GM18505 (cell line): ENCODE results near the gene DENND1A.
"Not testable (repeated sequence)": the region's sequence is repeated elsewhere in the genome, so short reads cannot be mapped to it uniquely, and the experiment has no call there.

ENCODE experiments used
- ATAC-seq: cut with Tn5 transposase; IDR thresholded peaks from one replicate; pipeline ENCODE4 v1.9.1; 2021; ENCODE audit not compliant: unreplicated experiment
- POLR2A ChIP-seq: IDR thresholded peaks from 4 replicates; pipeline ENCODE4 v1.6.1; 2011; ENCODE audit warnings: borderline replicate concordance; ENCODE audit not compliant: insufficient read depth, insufficient read length; ENCODE audit errors: extremely low read depth

The DENND1A gene

DNA sequence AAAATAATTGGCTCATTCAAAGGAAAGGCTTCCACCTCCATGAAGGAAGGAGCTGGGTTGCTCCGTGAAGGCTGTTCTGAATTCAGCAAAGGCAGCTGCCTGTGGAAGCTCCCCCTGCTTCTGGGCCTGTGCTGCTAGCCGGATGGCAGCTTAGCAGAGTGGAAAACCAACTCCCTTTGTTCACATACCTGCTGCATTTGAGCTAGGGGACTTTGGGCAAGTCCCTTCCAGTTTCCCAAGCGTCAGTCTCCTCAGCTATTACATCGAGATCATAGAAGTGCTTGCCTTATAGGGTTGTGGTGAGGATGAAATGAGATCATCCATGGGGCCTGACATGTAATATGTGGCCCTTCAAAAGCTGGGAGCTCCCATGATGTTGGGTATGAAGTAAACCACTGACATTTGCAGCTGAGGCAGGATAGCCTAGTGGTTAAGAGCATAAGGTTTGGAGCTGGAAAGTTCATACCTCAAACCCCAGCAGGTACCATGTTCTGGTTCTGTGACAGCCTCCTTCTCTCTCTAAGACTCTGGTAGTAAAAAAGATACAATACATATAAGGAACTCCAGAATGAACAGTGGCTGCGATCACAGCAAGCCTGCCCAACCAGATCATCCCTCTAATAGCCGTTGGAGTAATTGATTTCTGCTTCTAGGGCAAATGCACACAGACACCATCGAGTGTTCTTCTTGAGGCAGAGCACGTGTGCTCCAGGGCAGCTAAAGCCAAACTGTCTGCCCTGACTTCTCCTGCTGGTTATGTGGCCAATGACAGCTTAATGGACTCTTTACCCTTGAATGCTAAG lies 11.0 kb upstream of the DENND1A start:
- no peak for TF ChIP-seq POLR2A

DNA sequence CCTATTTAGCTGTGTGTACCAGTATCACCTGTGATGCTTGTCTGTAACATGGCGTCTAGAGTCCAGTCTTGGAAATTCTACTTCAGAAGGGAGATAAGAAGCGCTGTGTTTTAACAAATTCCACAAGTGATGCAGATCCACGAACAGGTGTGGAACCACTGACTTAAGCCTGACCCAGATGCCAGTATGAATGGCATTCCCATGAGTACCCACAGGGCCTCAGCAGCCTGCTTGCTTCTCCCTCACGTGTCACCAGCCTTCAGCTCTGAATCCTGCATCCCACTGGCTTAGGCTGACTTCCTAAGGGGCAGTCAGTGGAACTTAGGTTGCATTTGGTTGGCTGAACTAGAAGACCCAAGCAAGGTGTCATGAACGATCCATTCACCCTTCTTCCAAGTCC lies 8.5 kb upstream of the DENND1A start:
- TF ChIP-seq POLR2A, result no peak
- no peak for ATAC-seq

More for the DNA sequence above, 11.0 kb upstream of the DENND1A start:
- no peak for ATAC-seq

DNA sequence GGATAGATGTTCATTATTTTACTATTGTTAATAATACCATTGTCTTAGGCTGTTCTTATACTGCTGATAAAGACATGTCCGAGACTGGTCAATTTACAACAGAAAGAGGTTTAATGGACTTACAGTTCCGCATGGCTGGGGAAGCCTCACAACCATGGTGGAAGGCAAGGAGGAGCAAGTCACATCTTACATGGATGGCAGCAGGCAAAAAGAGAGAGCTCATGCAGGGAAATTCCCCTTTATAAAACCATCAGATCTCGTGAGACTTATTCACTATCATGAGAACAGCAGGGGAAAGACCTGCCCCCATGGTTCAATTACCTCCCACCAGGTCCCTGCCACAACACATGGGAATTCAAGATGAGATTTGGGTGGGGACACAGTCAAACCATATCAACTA lies 6.6 kb upstream of the DENND1A start:
- not testable (repeated sequence) for ATAC-seq

DNA sequence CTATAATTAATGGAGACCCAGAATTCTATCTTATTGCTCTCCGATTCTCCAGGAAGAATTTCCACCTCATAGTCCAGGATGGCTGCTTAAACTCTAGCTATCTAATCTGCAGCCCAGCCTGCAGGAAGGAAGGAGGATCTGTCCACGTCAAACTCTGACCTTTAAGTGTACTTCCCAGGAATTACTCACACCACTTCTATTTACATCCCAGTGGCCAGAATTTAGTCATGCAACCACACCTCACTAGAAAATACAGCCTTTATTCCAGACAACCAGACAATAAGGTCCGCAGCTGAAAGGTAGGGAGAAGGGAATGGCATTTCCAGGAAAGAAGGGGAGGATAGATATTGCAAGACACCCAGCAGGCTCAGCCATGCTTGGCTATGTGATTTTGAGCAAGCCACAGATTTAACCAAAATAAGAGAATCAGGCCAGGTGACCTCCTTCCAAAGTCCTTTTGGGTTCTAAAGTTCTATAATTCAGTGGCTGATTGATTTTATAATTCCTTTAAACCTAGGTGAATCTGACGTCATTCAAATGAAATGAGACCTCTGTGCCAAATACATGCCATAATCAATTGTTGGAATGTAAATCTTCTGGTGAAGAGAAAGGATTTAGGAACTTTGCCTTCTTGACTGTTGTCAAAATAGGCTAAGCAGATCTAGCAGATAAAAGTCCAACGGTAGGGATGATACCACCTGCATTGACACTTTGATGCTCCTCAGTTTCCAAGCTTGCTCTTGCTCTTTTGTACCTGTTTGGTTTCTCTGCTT lies 3.7 kb upstream of the DENND1A start:
- ATAC-seq, result no peak
- TF ChIP-seq POLR2A, result no peak

DNA sequence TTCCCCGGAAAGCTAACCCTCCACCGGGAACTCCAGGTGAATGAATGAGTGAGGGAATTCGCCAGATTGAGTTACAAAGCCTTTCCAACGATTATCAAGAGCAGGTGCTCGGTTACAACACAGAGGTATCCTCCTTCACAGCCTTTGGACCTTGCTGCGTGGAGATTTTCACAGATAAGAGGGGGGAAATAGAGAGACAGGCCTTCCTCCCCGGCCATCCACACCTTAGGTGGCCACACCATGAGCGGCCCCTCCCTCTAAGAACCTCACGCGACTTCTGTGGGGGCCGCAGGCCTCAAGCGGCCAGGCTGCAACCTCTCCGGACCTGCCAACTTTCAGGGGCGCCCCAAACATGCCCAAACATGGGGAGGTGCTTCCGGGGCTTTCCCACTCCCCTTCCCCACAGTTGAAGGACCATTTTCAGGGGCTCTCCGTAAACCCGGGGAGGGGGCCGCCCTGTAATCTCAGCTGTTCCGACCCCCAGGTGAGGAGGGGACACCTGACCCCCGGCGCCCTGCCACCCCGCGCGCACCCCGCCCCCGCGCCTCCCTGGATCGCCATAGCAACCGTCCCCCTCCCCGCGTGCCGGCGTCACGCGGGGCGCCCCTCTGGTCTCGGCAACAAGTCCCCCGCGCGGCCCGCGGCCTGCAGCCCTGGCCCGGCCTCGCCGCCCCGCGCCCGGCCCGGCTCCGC lies 603 bp downstream of the DENND1A start:
- no peak for TF ChIP-seq POLR2A
- ATAC-seq, result peak; percentile 11

DNA sequence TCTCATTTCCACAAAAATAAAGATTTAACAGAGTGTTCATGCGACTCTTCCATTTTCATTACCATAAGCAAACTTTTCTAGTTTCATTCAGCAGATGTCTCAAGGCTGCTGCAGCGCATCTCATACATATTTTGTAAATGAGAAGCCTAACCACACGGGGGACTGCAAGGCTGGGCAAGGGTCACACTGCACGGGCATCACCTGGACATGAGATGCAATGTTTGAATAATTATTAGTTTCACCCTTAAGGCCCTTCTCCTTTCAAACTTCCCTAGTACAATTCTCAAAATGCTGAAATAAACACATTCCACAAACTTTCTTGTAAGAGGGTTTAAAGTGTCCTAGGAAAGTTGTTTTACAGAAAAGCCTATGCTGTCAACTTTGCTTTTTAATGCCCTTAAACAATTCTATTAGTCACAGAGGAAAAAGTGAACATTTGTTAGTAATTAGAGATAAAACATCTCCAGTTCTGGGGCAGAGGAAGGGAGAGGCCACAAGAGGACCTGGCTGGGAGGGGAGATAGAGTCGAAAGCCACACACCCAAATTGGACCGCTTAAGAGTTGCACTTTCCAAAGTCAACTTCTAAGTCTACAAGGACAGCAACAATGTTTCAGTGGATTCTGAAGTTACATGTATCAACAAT lies 1.3 kb downstream of the DENND1A start:
- TF ChIP-seq POLR2A, result no peak
- ATAC-seq, result no peak

DNA sequence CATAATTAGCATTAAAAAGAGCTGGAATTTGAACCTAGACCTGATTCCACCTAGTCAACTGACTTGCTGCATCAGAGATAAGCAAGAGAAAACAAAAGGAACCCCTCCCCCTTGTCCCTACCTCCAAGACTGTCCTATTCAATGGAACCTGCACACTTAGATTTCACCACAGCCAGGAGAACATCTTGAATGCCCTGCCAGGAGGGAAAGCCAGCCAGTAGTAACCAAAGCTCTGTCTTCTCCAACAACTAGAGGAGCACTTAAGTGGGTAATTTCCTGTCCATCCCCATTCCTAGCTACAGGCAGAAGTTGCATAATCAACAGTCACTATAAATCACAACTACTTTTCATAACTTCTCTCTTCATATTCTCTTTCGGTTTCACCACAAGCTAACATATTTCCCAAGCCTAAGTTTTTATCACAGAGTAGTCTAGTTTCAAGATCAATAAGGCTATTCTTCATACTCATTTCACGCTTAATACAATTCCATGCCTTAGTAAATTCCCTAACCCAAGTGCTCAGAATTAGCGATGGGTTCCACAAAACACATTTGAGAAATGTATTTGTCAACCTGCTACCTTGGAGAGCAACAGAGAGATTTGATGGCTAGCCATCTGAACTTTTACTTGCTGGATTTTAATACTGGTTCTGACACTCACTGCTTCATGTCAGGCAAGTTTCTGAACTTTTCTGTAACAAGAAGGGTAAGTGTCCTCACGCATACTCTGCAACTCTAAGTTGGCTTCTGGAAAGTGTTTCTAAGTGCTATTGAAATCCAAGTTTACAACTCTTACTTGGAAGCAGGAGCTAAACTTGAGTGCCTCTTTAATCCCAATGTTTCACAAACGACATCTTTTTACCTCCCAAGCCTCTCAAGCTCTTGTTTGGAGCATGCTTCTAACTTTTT lies 2.0 kb downstream of the DENND1A start:
- ATAC-seq, result no peak
- no peak for TF ChIP-seq POLR2A

DNA sequence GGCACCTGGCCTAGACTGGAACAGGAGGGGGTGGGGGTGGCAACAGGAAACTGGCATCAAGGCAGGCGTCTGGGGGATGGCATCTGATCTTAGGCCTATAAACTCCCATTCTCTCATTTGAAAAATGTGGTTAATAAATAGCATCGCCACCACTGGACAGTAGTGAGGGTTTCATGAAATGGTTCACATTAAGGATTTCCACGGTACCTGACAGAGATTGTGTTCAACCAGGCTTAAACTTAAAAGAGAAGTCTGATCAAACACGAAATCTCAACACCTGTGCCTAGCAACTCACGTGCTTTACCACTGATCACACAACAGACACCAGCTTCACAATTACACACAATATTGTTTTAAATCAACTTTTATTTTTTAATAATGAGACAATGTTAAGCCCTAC lies 3.0 kb downstream of the DENND1A start:
- ATAC-seq, result no peak

DNA sequence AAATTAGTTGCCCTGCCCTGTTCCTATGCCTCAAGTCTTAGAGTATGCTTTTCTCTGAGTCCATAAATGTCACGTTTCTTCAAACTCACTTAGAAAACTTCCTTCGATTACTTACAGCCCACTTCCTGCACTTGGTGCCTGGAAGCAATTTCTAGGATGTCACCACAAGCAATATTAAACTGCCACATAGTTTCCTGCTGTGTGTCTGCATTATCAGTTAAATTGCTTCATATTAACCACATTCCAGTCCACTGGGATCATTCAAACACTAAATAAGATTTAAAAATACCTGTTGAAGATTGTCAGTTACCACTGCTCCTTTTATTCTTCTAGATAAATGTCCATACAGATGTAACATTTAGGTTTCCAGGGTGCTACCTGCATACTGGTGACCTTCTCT lies 4.1 kb downstream of the DENND1A start:
- no peak for TF ChIP-seq POLR2A
- ATAC-seq, result no peak

More for the DNA sequence above, 3.0 kb downstream of the DENND1A start:
- no peak for TF ChIP-seq POLR2A

DNA sequence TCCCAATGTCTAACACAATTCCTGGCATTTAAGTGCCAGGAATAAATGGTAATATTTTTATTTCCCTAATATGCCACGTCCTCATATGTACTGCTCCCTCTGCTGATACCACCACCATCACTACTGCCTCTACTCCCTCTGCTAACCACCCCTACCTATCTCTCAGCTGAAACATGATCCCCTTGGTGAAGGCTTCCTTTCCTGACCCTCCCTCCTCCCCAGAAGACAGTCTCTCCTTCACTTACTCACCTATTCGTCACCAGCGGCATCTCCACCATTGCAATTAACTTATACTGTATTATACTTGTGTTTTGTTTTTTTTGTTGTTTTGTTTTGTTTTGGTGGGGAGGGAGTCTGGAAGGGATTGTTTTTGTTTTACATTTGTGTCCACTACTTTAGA lies 4.8 kb downstream of the DENND1A start:
- ATAC-seq, result no peak
- no peak for TF ChIP-seq POLR2A

DNA sequence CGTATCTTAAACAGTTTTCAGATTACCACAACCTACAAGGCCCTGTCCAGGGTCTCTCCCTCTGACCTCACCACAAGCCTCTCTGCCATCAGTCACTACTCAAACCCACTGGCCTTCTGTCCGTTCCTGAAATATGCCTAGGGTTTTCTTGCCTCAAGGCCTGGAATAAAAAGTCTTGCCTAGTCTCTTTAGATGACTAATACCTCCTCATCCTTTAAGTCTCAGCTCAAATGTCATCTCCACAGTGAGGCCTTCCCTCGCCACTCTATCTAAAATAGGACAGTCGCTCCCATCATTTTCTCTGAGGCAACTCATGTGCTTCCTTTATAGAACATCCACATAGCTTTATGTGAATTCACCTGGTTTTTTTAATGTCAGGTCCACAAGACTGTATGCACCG lies 5.2 kb downstream of the DENND1A start:
- no peak for ATAC-seq

DNA sequence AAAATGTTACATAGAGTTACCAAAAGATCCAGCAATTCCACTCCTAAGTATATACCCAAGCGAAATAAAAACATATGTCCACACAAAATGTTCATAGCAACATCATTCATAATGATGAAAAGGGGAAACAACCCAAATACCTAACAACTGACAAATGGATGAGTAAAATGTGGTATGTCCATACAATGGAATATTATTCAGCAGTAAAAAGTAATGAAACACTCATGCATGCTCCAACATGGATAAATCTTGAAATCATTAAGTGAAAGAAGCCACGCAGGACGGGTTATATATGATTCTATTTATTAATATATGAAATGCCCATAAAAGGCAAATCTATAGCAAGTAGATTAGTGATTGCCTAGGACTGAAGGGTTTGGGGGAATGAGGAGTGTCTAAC lies 6.0 kb downstream of the DENND1A start:
- no peak for TF ChIP-seq POLR2A
- ATAC-seq, result no peak

More for the DNA sequence above, 5.2 kb downstream of the DENND1A start:
- TF ChIP-seq POLR2A, result no peak

DNA sequence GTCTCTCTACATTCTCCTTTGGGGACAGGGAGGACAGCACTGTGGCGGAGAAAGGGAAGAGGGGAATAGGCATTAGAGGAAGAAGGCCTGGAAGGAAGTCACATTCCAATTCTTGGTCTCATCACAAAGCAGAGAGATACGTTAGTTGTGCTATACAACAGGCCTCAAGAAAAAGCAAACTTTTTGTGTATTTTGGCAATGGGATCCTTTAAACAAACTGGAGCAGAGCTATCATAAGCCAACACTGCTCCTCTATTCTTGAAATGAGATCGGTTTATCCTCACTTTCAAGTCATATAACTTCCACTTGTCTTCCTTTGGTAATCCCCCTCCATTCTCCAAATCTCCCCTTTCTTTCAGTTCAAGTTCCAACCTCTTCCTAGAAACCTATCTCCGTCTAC lies 6.5 kb downstream of the DENND1A start:
- no peak for TF ChIP-seq POLR2A

DNA sequence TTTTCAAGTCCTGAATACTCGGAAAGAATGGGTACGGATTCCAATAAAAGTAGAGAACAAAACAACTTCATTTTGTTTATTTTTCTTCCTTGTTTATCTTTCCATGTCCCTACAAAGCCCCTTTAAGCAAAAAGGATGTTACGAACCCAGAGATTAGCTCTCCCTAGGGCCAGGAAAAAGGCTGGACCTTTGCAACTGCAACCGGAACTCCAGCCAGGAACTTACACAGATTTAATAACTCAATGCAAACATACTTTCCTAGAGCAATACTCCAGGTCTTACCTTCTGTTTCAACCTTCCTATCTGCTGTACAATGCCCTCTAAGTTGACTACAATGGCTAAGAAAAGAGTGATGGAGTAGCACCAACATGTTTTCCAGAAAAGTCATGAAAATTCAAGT lies 7.0 kb downstream of the DENND1A start:
- TF ChIP-seq POLR2A, result no peak
- ATAC-seq, result no peak

More for the DNA sequence above, 6.5 kb downstream of the DENND1A start:
- ATAC-seq, result no peak
